A673 (cell line): ENCODE measurements around the gene KANK4.

ENCODE experiments used
- CTCF ChIP-seq: fragments of 300-800, 200-600 bp; sonication (generic); conservative IDR thresholded peaks from 2 replicates; pipeline ENCODE4 v1.5.1; 2017; ENCODE audit warnings: low read depth, mild to moderate bottlenecking, antibody characterized with exemption, low read length, moderate library complexity, mixed read lengths
- EZH2 ChIP-seq: fragments of 200-600 bp; sonication (generic); IDR thresholded peaks from 2 replicates; pipeline ENCODE4 v1.6.1; 2017; ENCODE audit warnings: borderline replicate concordance, low read depth, mild to moderate bottlenecking, mixed read lengths, antibody characterized with exemption, low read length; ENCODE audit not compliant: poor library complexity, severe bottlenecking

- TF ChIP-seq CTCF (no peak), EZH2 (no peak)
These were observed 23.0 kb upstream of the KANK4 start for GRCh38 chr1:62342270-62342669.
